Activated CD8-positive, alpha-beta memory T cell treated with anti-CD3 and anti-CD28 coated beads, Interleukin-2, amount 50 U/mL, for 48 hours (primary cell): ENCODE measurements around the gene PLXDC1.
"Not testable (repeated sequence)": the region's sequence is repeated elsewhere in the genome, so short reads cannot be mapped to it uniquely, and the experiment has no call there.

ENCODE experiments used
- DNase-seq: peaks from one replicate; pipeline ENCODE4 v3.0.0-alpha.2; 2020

PLXDC1 gene

GRCh38 chr17:39151943-39152818 is 744 bp upstream of the PLXDC1 start:
- DNase-seq: no peak

DNA sequence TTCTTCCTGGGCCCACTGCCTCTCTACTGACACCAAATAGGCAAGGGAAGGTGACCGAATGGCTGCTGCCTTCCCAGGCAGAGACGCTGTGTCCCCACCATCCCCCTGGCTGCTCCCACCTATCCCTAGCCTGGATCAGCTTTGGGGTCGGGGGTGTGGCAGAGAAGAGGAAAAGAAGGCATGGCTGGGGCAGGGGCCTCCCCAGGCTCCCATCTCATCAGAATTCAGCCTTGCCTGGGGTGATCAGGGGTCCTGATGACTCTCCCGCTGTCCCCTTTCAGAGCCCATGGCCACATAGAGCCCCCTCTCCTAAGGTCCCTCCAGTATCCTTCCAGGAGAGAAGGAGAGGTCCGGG is 665 bp downstream of the PLXDC1 start:
- DNase-seq: no peak

DNA sequence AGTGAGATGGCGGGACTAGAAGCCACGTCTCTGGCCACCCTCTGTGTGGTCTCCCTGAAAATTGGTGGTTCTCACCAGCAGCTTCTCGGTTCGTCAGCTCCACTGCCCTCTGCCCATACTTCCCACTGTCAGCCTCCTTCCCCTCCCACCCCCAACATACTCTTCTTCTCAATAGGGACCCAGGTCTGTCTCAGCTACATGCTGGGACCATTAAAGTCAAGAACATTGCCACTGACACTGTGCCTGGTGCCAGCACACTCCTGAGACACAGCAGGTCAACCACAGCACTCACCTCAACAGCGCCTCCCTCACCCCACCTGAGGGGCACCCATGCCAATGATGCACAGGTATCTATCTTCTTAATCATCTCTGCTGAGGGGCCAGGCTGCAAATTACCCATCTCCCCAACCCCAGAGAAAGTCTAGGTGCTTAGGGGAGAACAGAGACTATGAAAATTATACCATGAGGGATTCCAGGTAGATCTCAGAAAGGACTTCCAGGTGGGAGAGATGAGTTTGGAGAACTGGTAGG is 1.3 kb downstream of the PLXDC1 start:
- DNase-seq: no peak

DNA sequence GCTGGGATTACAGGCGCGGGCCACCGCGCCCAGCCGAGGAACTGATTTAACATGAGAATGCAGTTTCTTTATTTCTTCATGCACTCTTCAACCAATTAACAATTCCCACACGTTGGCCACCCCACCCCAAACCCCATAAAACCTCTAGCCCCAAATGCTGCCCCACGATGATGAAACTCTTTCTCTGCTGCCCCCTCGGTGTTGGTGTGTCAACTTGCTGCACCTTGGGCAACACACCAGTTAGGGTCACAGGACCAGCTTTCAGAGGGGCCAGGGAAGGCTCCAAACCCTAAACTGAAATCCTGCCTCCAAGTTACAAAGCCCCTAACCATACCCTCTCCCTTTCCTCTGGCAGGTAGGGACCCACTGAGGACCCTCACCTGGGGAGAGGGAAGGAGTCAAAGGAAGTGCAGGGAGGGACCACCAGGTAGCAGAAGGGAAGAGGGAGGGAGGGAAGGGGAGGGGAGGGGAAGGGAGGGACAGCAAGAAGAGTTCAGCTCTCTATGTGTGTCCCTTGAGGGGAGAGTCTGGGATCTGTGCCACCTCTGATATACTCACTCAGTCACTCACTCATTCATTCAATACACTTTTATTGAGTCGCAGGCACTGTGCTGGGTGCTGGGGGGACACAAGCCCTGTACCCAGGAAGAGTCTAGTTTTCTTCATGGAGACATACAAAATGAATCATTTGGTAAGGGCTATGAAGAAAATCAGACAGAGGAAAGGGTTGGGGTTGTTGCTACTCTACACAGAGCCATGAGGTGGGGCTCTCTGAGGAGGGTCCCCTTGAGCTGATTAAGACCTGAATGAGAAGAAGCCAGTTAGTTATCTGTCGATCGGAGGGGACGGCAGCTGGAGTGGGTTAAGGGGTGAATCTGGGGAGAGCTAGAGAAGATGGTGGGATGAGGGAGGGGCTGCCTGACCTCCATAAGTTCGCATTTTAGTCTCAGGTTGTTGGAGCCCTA is 3.9 kb downstream of the PLXDC1 start:
- no peak for DNase-seq

DNA sequence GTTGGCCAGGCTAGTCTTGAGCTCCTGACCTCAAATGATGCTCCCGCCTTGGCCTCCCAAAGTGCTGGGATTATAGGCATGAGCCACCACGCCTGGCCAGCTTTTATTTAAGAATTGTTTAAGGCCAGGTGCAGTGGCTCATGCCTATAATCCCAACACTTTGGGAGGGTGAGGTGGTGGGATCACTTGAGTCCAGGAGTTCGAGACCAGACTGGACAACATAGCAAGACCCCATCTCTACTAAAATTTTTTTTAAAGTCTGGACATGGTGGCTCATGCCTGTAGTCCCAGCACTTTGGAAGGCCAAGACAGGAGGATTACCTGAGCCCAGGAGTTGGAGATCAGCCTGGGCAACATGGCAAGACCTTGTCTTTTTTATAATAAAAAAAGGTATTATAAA is 5.2 kb downstream of the PLXDC1 start:
- no peak for DNase-seq

GRCh38 chr17:39145143-39145542 is 6.3 kb downstream of the PLXDC1 start:
- no peak for DNase-seq

GRCh38 chr17:39144416-39144840 is 7.0 kb downstream of the PLXDC1 start:
- no peak for DNase-seq

- DNase-seq: no peak
These were observed 7.8 kb downstream of the PLXDC1 start for GRCh38 chr17:39143552-39144093.

GRCh38 chr17:39141915-39142664 is 9.3 kb downstream of the PLXDC1 start:
- no peak for DNase-seq

- no peak for DNase-seq
These were observed 10.1 kb downstream of the PLXDC1 start for GRCh38 chr17:39141294-39141693.

DNA sequence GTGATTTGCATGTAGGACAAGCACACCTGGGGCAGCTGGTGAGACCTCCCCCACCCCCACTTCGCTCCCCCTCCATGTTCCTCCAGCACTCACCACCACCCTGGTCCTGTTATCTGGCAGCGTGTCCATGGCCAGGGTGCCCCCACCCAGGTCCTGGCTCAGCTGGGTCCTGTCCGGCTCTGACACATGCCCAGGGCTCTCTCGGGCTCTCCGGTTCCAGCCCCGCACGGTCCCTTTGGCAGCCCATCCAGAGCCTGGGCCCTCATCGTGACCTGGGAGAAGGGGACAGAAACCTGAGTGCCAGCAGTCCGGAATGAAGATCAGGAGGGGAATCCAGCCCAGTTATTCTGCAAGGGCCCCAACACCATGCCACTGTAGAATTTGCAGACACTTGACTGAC is 11.9 kb downstream of the PLXDC1 start:
- DNase-seq: no peak

GRCh38 chr17:39139161-39139511 is 12.3 kb downstream of the PLXDC1 start:
- no peak for DNase-seq

- DNase-seq: no peak
These were observed 12.8 kb downstream of the PLXDC1 start for GRCh38 chr17:39138431-39139160.

- DNase-seq: no peak
These were observed 16.6 kb downstream of the PLXDC1 start for GRCh38 chr17:39134878-39135277.

GRCh38 chr17:39132192-39132610 is 19.2 kb downstream of the PLXDC1 start:
- no peak for DNase-seq

- no peak for DNase-seq
These were observed 19.8 kb downstream of the PLXDC1 start for GRCh38 chr17:39131616-39132015.

DNA sequence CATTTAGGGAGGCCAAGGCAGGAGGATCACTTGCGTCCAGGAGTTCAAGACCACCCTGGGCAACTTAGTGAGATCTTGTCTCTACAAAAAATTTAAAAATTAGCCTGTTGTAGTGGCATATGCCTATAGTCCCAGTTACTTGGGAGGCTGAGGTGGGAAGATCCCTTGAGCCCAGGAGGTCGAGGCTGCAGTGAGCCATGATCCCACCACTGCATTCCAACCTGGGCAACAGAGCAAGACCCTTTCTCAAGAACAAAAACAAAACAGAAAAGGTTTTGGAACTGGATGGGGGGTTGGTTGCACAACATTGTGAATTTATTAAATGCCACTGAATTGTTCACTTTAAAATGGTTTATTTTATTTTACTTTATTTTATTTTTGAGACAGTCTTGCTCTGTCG is 21.2 kb downstream of the PLXDC1 start:
- DNase-seq: no peak

GRCh38 chr17:39129544-39129943 is 21.9 kb downstream of the PLXDC1 start:
- not testable (repeated sequence) for DNase-seq

- DNase-seq: no peak
These were observed 25.0 kb downstream of the PLXDC1 start for GRCh38 chr17:39126436-39126835.

- DNase-seq: no peak
These were observed 26.1 kb downstream of the PLXDC1 start for GRCh38 chr17:39125143-39125875.

DNA sequence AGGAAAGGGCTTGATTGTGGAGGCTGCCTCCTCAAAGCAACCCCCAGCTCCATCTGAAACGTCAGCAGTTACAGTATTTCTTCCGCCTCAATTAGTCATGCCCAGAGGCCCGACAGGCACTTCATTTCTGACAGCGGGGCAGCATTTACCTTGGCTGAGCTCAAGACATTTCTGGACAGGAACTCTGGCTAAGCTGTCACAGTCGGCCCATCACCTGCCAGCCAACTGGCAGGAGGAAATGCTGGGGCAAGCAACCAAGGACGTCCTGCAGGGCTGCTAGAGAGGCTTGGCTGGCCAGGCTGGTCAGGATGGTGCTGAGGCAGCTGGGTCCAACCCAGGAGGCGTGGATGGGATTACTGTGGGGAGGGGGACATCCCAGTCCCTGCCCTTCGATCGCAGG is 27.8 kb downstream of the PLXDC1 start:
- no peak for DNase-seq
